Stimulated activated CD8-positive, alpha-beta memory T cell treated with anti-CD3 and anti-CD28 coated beads, Interleukin-7, amount 100 ng/mL, for 1 hour (primary cell): ENCODE data around the gene RDH5.
"Not testable (repeated sequence)": the region's sequence is repeated elsewhere in the genome, so short reads cannot be mapped to it uniquely, and the experiment has no call there.

Source experiments
- DNase-seq, 2 donors: peaks; one replicate each; pipeline ENCODE4 v3.0.0-alpha.2; 2020; ENCODE audit warnings: low read depth in 2 of 2

The RDH5 gene

GRCh38 chr12:55745361-55746173 is 25.4 kb downstream of the RDH5 start:
- DNase-seq, result no peak

GRCh38 chr12:55746174-55746912 is 26.1 kb downstream of the RDH5 start:
- DNase-seq, result no peak

GRCh38 chr12:55746913-55747231 is 26.7 kb downstream of the RDH5 start:
- no peak for DNase-seq

- no peak for DNase-seq
Observed at GRCh38 chr12:55748230-55748993, 28.2 kb downstream of the RDH5 start.

- DNase-seq, result no peak
Observed at GRCh38 chr12:55755246-55755645, 35.1 kb downstream of the RDH5 start.

GRCh38 chr12:55757701-55758100 is 37.5 kb downstream of the RDH5 start:
- no peak for DNase-seq

- DNase-seq, result not testable (repeated sequence)
Observed at GRCh38 chr12:55758575-55758974, 38.4 kb downstream of the RDH5 start.

- no peak for DNase-seq
Observed at GRCh38 chr12:55760663-55761062, 40.5 kb downstream of the RDH5 start.

GRCh38 chr12:55762646-55763045 is 42.5 kb downstream of the RDH5 start:
- DNase-seq, result no peak

GRCh38 chr12:55765736-55766290 is 45.6 kb downstream of the RDH5 start:
- DNase-seq, result no peak

- no peak for DNase-seq
Observed at GRCh38 chr12:55767156-55767555, 47.0 kb downstream of the RDH5 start.

GRCh38 chr12:55771736-55772135 is 51.5 kb downstream of the RDH5 start:
- no peak for DNase-seq
